Osteoblast (primary cell): ENCODE results near the gene MTO1. TPM values are rescaled to one million over a fixed set of nuclear protein-coding genes. Genes with fewer than 3 reads are reported as not detected.
"Not testable (repeated sequence)": the region's sequence is repeated elsewhere in the genome, so short reads cannot be mapped to it uniquely, and the experiment has no call there.

Source experiments
- DNase-seq: peaks from one replicate; pipeline ENCODE4 v3.0.0; 2011; ENCODE audit warnings: low spot score, mixed read lengths; ENCODE audit not compliant: insufficient read length; ENCODE audit errors: missing footprints
- H2AFZ ChIP-seq: 2 replicates; pipeline ENCODE4 v1.6.0; 2011; ENCODE audit warnings: mild to moderate bottlenecking, low read length
- H3K27ac ChIP-seq: 2 replicates; pipeline ENCODE4 v1.5.1; 2011; ENCODE audit warnings: mild to moderate bottlenecking, low read depth, low read length, moderate library complexity
- H3K27me3 ChIP-seq: 2 replicates; pipeline ENCODE4 v1.6.0; 2012; ENCODE audit warnings: mild to moderate bottlenecking, control low read depth, inconsistent platforms, low read length, moderate library complexity; ENCODE audit not compliant: insufficient read depth
- H3K36me3 ChIP-seq: 2 replicates; pipeline ENCODE4 v1.5.1; 2011; ENCODE audit warnings: mild to moderate bottlenecking, low read length, control low read depth, moderate library complexity; ENCODE audit not compliant: insufficient read depth
- H3K4me1 ChIP-seq: 2 replicates; pipeline ENCODE4 v1.5.1; 2011; ENCODE audit warnings: mild to moderate bottlenecking, low read length, control low read depth, moderate library complexity; ENCODE audit not compliant: insufficient read depth
- H3K4me2 ChIP-seq: 2 replicates; pipeline ENCODE4 v1.6.0; 2011; ENCODE audit warnings: mild to moderate bottlenecking, low read length; ENCODE audit not compliant: insufficient read depth
- H3K4me3 ChIP-seq: fragments of 200-600 bp; sonication (generic); 3 replicates; pipeline ENCODE4 v1.5.1; 2012; ENCODE audit warnings: mild to moderate bottlenecking, low read length, inconsistent platforms; ENCODE audit not compliant: insufficient read depth
- H3K79me2 ChIP-seq: 2 replicates; pipeline ENCODE4 v1.6.0; 2012; ENCODE audit warnings: mild to moderate bottlenecking, low read length, control low read depth, inconsistent platforms; ENCODE audit not compliant: insufficient read depth
- H3K9me3 ChIP-seq: 2 replicates; pipeline ENCODE4 v1.5.1; 2011; ENCODE audit warnings: low read depth, low read length, control low read depth
- H4K20me1 ChIP-seq: 2 replicates; pipeline ENCODE4 v1.6.0; 2012; ENCODE audit warnings: mild to moderate bottlenecking, low read length, control low read depth; ENCODE audit not compliant: insufficient read depth
- CTCF ChIP-seq: IDR thresholded peaks from 2 replicates; pipeline ENCODE4 v1.5.1; 2011; ENCODE audit warnings: mild to moderate bottlenecking, low read depth, low read length, moderate library complexity; ENCODE audit errors: extremely low read depth
- total RNA-seq: library from RNA; depleted of rRNA; stranded (reverse); fragments of >200 nt; gene quantifications from 2 replicates; pipeline ENCODE4 v1.2.3, GENCODE V29; 2012

The MTO1 gene
- total RNA-seq, 1 donor, result 40.9 TPM

DNA sequence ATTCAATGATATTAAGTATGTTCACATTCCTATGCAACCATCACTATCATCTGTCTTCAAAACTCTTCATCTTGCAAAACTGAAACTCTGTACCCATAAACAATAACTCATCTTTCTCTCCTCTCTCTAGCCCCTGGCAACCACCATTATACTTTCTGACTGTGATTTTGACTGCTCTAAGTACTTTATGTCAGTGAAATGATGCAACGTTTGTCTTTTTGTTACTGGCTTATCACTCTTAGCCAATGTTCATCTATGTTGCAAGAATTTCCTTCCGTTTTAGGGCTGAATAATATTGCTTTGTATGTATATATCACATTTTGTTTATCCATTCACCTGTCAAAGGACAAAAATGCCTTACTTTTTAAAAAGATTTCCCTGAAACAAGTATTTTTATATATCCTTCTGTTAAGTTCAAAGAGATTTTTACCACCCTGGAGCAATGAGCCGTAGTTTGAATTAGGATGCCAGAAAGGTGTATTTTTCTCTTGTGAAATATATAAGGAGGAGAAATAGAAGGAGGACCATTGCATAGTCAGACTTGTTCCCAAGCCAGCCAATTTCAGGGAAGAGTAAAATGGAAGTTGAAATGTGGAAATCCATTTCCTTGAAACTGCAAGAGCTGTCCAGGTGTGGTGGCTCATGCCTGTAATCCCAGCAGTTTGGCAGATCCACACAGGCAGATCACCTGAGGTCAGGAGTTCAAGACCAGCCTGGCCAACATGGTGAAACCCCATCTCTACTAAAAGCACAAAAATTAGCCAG is 5.5 kb upstream of the MTO1 start:
- Histone ChIP-seq H4K20me1 (no peaks in the 10 kb centered on the region), H3K4me2 (no peak overlapping the region), H3K4me1 (peaks cover 4% of the 10 kb centered on the region), H3K4me3 (no peak overlapping the region), H3K79me2 (peaks cover 13% of the 10 kb centered on the region), H3K27me3 (no peaks in the 10 kb centered on the region), H3K9me3 (no peaks in the 10 kb centered on the region), H2AFZ (peak overlapping the region; percentile 1), H3K27ac (no peak overlapping the region), H3K36me3 (no peaks in the 10 kb centered on the region)
- no peak for DNase-seq
- TF ChIP-seq CTCF, result no peak

DNA sequence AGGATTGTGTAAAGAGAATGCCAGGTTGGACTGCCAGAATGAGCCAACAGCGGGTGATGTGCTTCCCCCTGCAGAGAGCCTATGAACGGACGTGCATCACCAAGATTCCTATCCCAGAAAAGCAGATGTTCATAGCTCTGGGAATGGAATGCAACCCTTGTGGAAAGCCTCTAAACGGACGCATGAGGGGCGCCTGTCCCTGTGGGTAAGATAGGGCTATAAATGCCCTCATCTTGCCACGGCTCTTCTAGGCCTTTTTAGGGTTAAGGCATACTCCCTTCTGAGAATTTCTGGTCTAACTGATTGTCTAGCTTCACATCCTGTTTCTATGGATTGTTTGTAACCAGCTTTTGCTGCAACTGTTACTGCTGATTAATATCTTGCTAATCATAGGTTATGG is 2.1 kb upstream of the MTO1 start:
- not testable (repeated sequence) for H3K9me3 ChIP-seq, H3K4me3 ChIP-seq, DNase-seq, H3K4me2 ChIP-seq, H3K27ac ChIP-seq, H3K4me1 ChIP-seq, H4K20me1 ChIP-seq, H2AFZ ChIP-seq, H3K27me3 ChIP-seq, H3K36me3 ChIP-seq
- peaks cover 25% of the 10 kb centered on the region for H3K79me2 ChIP-seq

DNA sequence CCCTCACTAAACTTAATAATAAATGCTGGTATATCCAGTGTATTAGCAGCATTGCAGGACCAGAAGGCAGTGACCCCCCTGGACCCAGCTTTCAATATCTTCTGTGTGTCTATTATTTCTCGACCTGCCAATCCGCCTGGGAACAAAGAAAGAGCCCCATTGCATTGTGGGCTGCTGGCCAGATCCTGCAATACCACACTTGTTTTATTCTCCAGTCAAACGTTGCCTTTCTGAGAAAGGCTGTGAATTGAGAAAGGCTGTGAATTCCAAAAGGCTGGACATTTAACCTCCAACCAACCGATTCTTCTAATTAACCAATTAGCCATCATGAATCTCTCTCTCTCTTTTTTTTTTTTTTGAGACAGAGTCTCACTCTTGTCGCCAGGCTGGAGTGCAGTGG is 1.5 kb upstream of the MTO1 start:
- no peak for TF ChIP-seq CTCF

GRCh38 chr6:73471686-73472290 is 10.3 kb downstream of the MTO1 start:
- H3K4me3 ChIP-seq, result no peak overlapping the region
- H3K27ac ChIP-seq, result no peak overlapping the region
- H3K36me3 ChIP-seq, result peaks cover 50% of the 10 kb centered on the region
- no peak for TF ChIP-seq CTCF
- DNase-seq, result no peak
- no peaks in the 10 kb centered on the region for H3K79me2 ChIP-seq
- H3K4me2 ChIP-seq, result no peak overlapping the region
- H3K9me3 ChIP-seq, result no peaks in the 10 kb centered on the region
- H2AFZ ChIP-seq, result no peak overlapping the region
- no peaks in the 10 kb centered on the region for H4K20me1 ChIP-seq
- H3K4me1 ChIP-seq, result no peaks in the 10 kb centered on the region
- no peaks in the 10 kb centered on the region for H3K27me3 ChIP-seq

More for the DNA sequence above, 1.5 kb upstream of the MTO1 start:
- H3K27ac ChIP-seq, result no peak overlapping the region
- no peak overlapping the region for H2AFZ ChIP-seq
- H3K79me2 ChIP-seq, result peaks cover 29% of the 10 kb centered on the region
- H3K4me1 ChIP-seq, result peaks cover 3% of the 10 kb centered on the region
- H3K36me3 ChIP-seq, result no peaks in the 10 kb centered on the region
- H3K4me3 ChIP-seq, result no peak overlapping the region
- DNase-seq, result no peak
- no peaks in the 10 kb centered on the region for H4K20me1 ChIP-seq
- H3K9me3 ChIP-seq, result no peaks in the 10 kb centered on the region
- H3K4me2 ChIP-seq, result no peak overlapping the region
- no peaks in the 10 kb centered on the region for H3K27me3 ChIP-seq
